Measurements from ENCODE around the gene OR2V2. TPM values are rescaled to one million over a fixed set of nuclear protein-coding genes. Genes with fewer than 3 reads are reported as not detected.

Gene OR2V2
- total and polyA plus RNA-seq, 2 donors (not counting 3 experiments of a cell fraction or from before 2014, with no cell fraction given): not detected

DNA sequence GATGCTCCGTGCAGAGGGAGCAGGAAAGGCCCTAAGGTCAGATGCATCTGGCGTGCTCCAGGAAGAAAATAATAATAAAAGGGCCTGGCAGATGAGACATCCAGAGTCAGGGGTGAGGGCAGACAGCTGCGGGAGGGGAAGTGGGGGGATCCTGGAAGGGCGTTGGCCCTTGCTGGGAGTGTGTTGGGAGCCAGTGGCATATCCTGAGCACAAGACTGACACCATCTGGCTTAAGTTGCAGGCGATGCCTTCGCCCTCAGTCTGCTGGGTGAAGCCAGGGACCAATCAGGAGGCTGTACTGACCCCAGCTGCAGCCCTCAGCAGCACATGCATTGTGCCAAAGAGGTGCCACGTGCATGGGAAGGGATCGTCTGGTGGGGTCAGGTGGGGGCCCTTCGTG lies 3.8 kb downstream of the OR2V2 start:
- no peaks in the 10 kb centered on the region for H3K79me2 ChIP-seq (ENCODE audit: control insufficient read depth, insufficient read depth, low read length)
- H3K27me3 ChIP-seq (ENCODE audit: control insufficient read depth in 2 of 2, insufficient read depth in 2 of 2, low read length in 2 of 2): peaks cover 0 to 2% of the 10 kb centered on the region in 2 experiments
- dilution Hi-C loops (cut with MboI; ENCODE audit: extremely low pct_ligation_motif_present, low sequenced_read_pairs): no loop called here
- FAIRE-seq: no peak
- intact Hi-C loops (cut with micrococcal nuclease): no loop called here
- H3K4me2 ChIP-seq (ENCODE audit: insufficient read depth, low read length): no peak overlapping the region
- H3K9ac ChIP-seq (replicated peaks; ENCODE audit: extremely low read depth, insufficient read depth, low read length): no peak overlapping the region
- H3K9me3 ChIP-seq (replicated peaks; ENCODE audit: control insufficient read depth, insufficient read depth, low read length): no peaks in the 10 kb centered on the region
- peaks cover 3% of the 10 kb centered on the region for H3K4me1 ChIP-seq (ENCODE audit: control insufficient read depth, extremely low read depth, insufficient read depth, low read length)
- ChIA-PET POLR2A (no interaction called here), CTCF (interaction anchor here (1.4 kb wide), 2 partner anchors 17 to 367 kb away, joined by 4 to 5 read pairs; no protein-coding TSS in a partner anchor)
- H3K9me1 ChIP-seq (replicated peaks; ENCODE audit: control insufficient read depth, extremely low read depth, insufficient read depth, low read length): no peaks in the 10 kb centered on the region
- no peak for DNase-seq (ENCODE audit: low read depth, low spot score)
- no TSS peak for BruUV-seq (replicated peaks)
- no peaks in the 10 kb centered on the region for H4K20me1 ChIP-seq (replicated peaks; ENCODE audit: control insufficient read depth, extremely low read depth, insufficient read depth, low read length)
- TF ChIP-seq MAX (IDR thresholded peaks at IDR 0.05; ENCODE audit: insufficient read depth, insufficient read length) (no peak), GATA2 (IDR thresholded peaks at IDR 0.05; ENCODE audit: insufficient read depth, insufficient read length, low read depth, low read length) (no peak), EZH2 (IDR thresholded peaks at IDR 0.05; ENCODE audit: borderline replicate concordance, low read depth, low read length, severe bottlenecking) (no peak), POLR2A (IDR thresholded peaks at IDR 0.05; ENCODE audit: low read depth, low read length) (no peak), MYC (IDR thresholded peaks at IDR 0.05; ENCODE audit: low read depth, low read length) (no peak), POLR2AphosphoS5 (IDR thresholded peaks at IDR 0.05; ENCODE audit: insufficient read depth, low read depth, low read length) (no peak), CTCF (IDR thresholded peaks at IDR 0.05; ENCODE audit: extremely low read depth in 1 of 2, insufficient read depth in 1 of 2, low read depth in 1 of 2, low read length in 2 of 2) (no peak)
- H3K4me3 ChIP-seq (replicated peaks in 1 of 3; ENCODE audit: insufficient read depth in 1 of 3, low read depth in 1 of 3, low read length in 3 of 3): no peak overlapping the region
- H3K27ac ChIP-seq (ENCODE audit: insufficient read depth, low read depth, low read length): no peak overlapping the region
- H2AFZ ChIP-seq (ENCODE audit: low read depth, low read length): no peak overlapping the region
- no peaks in the 10 kb centered on the region for H3K36me3 ChIP-seq (ENCODE audit: control insufficient read depth in 2 of 2, extremely low read depth in 1 of 2, insufficient read depth in 2 of 2, low read length in 2 of 2)

Data from endothelial cell of umbilical vein (primary cell).